Measurements from ENCODE around the gene HTR1B.
A peak's percentile ranks its signal among the peaks of the same experiment; 100 is the strongest.

Gene HTR1B

GRCh38 chr6:77463308-77463860 lies at the start of gene HTR1B:
Gene HTR1B (minus strand): TSS chr6:77463491. CDS start chr6:77463403, 88 bp downstream.
- DNase-seq (ENCODE audit: low spot score) = peak; percentile 68

- DNase-seq (ENCODE audit: low spot score) = no peak
These were observed 49.3 kb upstream of the HTR1B start for GRCh38 chr6:77512554-77512953.

GRCh38 chr6:77511860-77512259 lies 48.6 kb upstream of the HTR1B start:
- DNase-seq (ENCODE audit: low spot score) = no peak

GRCh38 chr6:77502981-77503380 lies 39.7 kb upstream of the HTR1B start:
- no peak for DNase-seq (ENCODE audit: low spot score)

GRCh38 chr6:77492530-77492929 lies 29.2 kb upstream of the HTR1B start:
- no peak for DNase-seq (ENCODE audit: low spot score)

GRCh38 chr6:77487808-77488425 lies 24.6 kb upstream of the HTR1B start:
- DNase-seq (ENCODE audit: low spot score) = no peak

- no peak for DNase-seq (ENCODE audit: low spot score)
These were observed 19.7 kb upstream of the HTR1B start for GRCh38 chr6:77482981-77483380.

- no peak for DNase-seq (ENCODE audit: low spot score)
These were observed 11.7 kb upstream of the HTR1B start for GRCh38 chr6:77474973-77475372.

GRCh38 chr6:77474286-77474956 lies 11.1 kb upstream of the HTR1B start:
- no peak for DNase-seq (ENCODE audit: low spot score)

- no peak for DNase-seq (ENCODE audit: low spot score)
These were observed 7.7 kb upstream of the HTR1B start for GRCh38 chr6:77470983-77471382.

GRCh38 chr6:77468939-77469338 lies 5.6 kb upstream of the HTR1B start:
- DNase-seq (ENCODE audit: low spot score) = no peak

GRCh38 chr6:77466451-77467437 lies 3.5 kb upstream of the HTR1B start:
- DNase-seq (ENCODE audit: low spot score) = peak; percentile 62

GRCh38 chr6:77466055-77466450 lies 2.8 kb upstream of the HTR1B start:
- peak; percentile 77 for DNase-seq (ENCODE audit: low spot score)

GRCh38 chr6:77464495-77464867 lies 1.2 kb upstream of the HTR1B start:
- DNase-seq (ENCODE audit: low spot score) = no peak

- peak; percentile 69 for DNase-seq (ENCODE audit: low spot score)
These were observed 687 bp upstream of the HTR1B start for GRCh38 chr6:77463861-77464494.

- DNase-seq (ENCODE audit: low spot score) = peak; percentile 68
These were observed 658 bp downstream of the HTR1B start for GRCh38 chr6:77462359-77463307.

GRCh38 chr6:77461796-77462195 lies 1.5 kb downstream of the HTR1B start:
- DNase-seq (ENCODE audit: low spot score) = no peak

- DNase-seq (ENCODE audit: low spot score) = no peak
These were observed 4.9 kb downstream of the HTR1B start for GRCh38 chr6:77458421-77458820.

- peak; percentile 82 for DNase-seq (ENCODE audit: low spot score)
These were observed 5.5 kb downstream of the HTR1B start for GRCh38 chr6:77457720-77458349.

- no peak for DNase-seq (ENCODE audit: low spot score)
These were observed 6.6 kb downstream of the HTR1B start for GRCh38 chr6:77456531-77457248.
